Raji (cell line): ENCODE measurements around the gene ETS2.

Experiments
- POLR2A ChIP-seq: IDR thresholded peaks from 2 replicates; pipeline ENCODE4 v1.6.1; 2011; ENCODE audit warnings: low read depth, low read length, control low read depth; ENCODE audit not compliant: insufficient read depth

Gene ETS2

GRCh38 chr21:38831526-38832467 lies 26.1 kb downstream of the ETS2 start:
- TF ChIP-seq POLR2A = no peak

- no peak for TF ChIP-seq POLR2A
These were observed 26.9 kb downstream of the ETS2 start for GRCh38 chr21:38832664-38833063.

GRCh38 chr21:38833117-38833516 lies 27.4 kb downstream of the ETS2 start:
- no peak for TF ChIP-seq POLR2A

GRCh38 chr21:38834725-38835124 lies 29.0 kb downstream of the ETS2 start:
- TF ChIP-seq POLR2A = no peak

- no peak for TF ChIP-seq POLR2A
These were observed 32.2 kb downstream of the ETS2 start for GRCh38 chr21:38837806-38838461.

GRCh38 chr21:38838598-38839327 lies 33.0 kb downstream of the ETS2 start:
- no peak for TF ChIP-seq POLR2A

GRCh38 chr21:38839328-38840286 lies 33.9 kb downstream of the ETS2 start:
- TF ChIP-seq POLR2A = no peak

GRCh38 chr21:38840456-38841300 lies 34.9 kb downstream of the ETS2 start:
- TF ChIP-seq POLR2A = no peak

- no peak for TF ChIP-seq POLR2A
These were observed 35.7 kb downstream of the ETS2 start for GRCh38 chr21:38841472-38841871.

GRCh38 chr21:38842079-38842478 lies 36.4 kb downstream of the ETS2 start:
- no peak for TF ChIP-seq POLR2A

- TF ChIP-seq POLR2A = no peak
These were observed 37.6 kb downstream of the ETS2 start for GRCh38 chr21:38843379-38843778.

GRCh38 chr21:38843806-38844503 lies 38.2 kb downstream of the ETS2 start:
- TF ChIP-seq POLR2A = no peak

GRCh38 chr21:38847556-38847955 lies 41.8 kb downstream of the ETS2 start:
- TF ChIP-seq POLR2A = no peak
